Choroid plexus epithelial cell (primary cell): ENCODE results near the gene ZDHHC13.
"Not testable (repeated sequence)": the region's sequence is repeated elsewhere in the genome, so short reads cannot be mapped to it uniquely, and the experiment has no call there.

Experiments used
- DNase-seq: peaks from one replicate; pipeline ENCODE4 v3.0.0-alpha.2; 2010; ENCODE audit warnings: low read depth
- H3K4me3 ChIP-seq: 2 replicates; pipeline ENCODE4 v1.5.1; 2011; ENCODE audit warnings: low read depth, mild to moderate bottlenecking, control low read depth, low read length, moderate library complexity
- CTCF ChIP-seq: conservative IDR thresholded peaks from 2 replicates; pipeline ENCODE4 v1.5.1; 2011; ENCODE audit warnings: low read depth, mild to moderate bottlenecking, control low read depth, inconsistent platforms, low read length, moderate library complexity

The ZDHHC13 gene

GRCh38 chr11:19134004-19134403 is 17.0 kb downstream of the ZDHHC13 start:
- DNase-seq = no peak
- H3K4me3 ChIP-seq = no peak overlapping the region
- no peak for TF ChIP-seq CTCF

GRCh38 chr11:19136884-19137283 is 19.9 kb downstream of the ZDHHC13 start:
- H3K4me3 ChIP-seq, DNase-seq: not testable (repeated sequence)

- no peak for TF ChIP-seq CTCF
- DNase-seq = no peak
- H3K4me3 ChIP-seq = no peak overlapping the region
Observed at GRCh38 chr11:19145319-19145718, 28.4 kb downstream of the ZDHHC13 start.

- DNase-seq = no peak
- H3K4me3 ChIP-seq = no peak overlapping the region
- TF ChIP-seq CTCF = no peak
Observed at GRCh38 chr11:19156892-19157291, 39.9 kb downstream of the ZDHHC13 start.

- H3K4me3 ChIP-seq = no peak overlapping the region
- no peak for TF ChIP-seq CTCF
- no peak for DNase-seq
Observed at GRCh38 chr11:19160847-19161246, 43.9 kb downstream of the ZDHHC13 start.

- H3K4me3 ChIP-seq = no peak overlapping the region
- no peak for TF ChIP-seq CTCF
- no peak for DNase-seq
Observed at GRCh38 chr11:19161651-19162050, 44.7 kb downstream of the ZDHHC13 start.

- DNase-seq = no peak
Observed at GRCh38 chr11:19162951-19163505, 46.1 kb downstream of the ZDHHC13 start.

More at GRCh38 chr11:19162951-19163505, 46.1 kb downstream of the ZDHHC13 start:
- no peak overlapping the region for H3K4me3 ChIP-seq
- no peak for TF ChIP-seq CTCF
